ENCODE measurements around the gene SLC12A7.

Gene SLC12A7

GRCh38 chr5:1109542-1110306, 2.1 kb downstream of the SLC12A7 start:
- no peak for DNase-seq (ENCODE audit: low read depth)
- no peak overlapping the region for H3K4me3 ChIP-seq (ENCODE audit: low read length)
- no peak for TF ChIP-seq CTCF (IDR thresholded peaks at IDR 0.05; ENCODE audit: insufficient read depth, low read depth, low read length, missing control alignments)

- no peak overlapping the region for H3K4me3 ChIP-seq (ENCODE audit: low read length)
- no peak for TF ChIP-seq CTCF (IDR thresholded peaks at IDR 0.05; ENCODE audit: insufficient read depth, low read depth, low read length, missing control alignments)
- DNase-seq (ENCODE audit: low read depth) = no peak
Observed at GRCh38 chr5:1108865-1109174, 3.0 kb downstream of the SLC12A7 start.

GRCh38 chr5:1108023-1108864, 3.6 kb downstream of the SLC12A7 start:
- TF ChIP-seq CTCF (IDR thresholded peaks at IDR 0.05; ENCODE audit: insufficient read depth, low read depth, low read length, missing control alignments) = no peak
- no peak for DNase-seq (ENCODE audit: low read depth)
- H3K4me3 ChIP-seq (ENCODE audit: low read length) = no peak overlapping the region

GRCh38 chr5:1107167-1108022, 4.5 kb downstream of the SLC12A7 start:
- no peak for DNase-seq (ENCODE audit: low read depth)
- TF ChIP-seq CTCF (IDR thresholded peaks at IDR 0.05; ENCODE audit: insufficient read depth, low read depth, low read length, missing control alignments) = no peak
- H3K4me3 ChIP-seq (ENCODE audit: low read length) = no peak overlapping the region

- no peak overlapping the region for H3K4me3 ChIP-seq (ENCODE audit: low read length)
- no peak for DNase-seq (ENCODE audit: low read depth)
- no peak for TF ChIP-seq CTCF (IDR thresholded peaks at IDR 0.05; ENCODE audit: insufficient read depth, low read depth, low read length, missing control alignments)
Observed at GRCh38 chr5:1106385-1107166, 5.3 kb downstream of the SLC12A7 start.
